Duodenal mucosa (tissue), 2 donors: Measurements from ENCODE around the gene SULT1C2.

ENCODE experiments used
- H3K27ac ChIP-seq: one replicate; pipeline ENCODE4 v1.7.0; 2013; ENCODE audit warnings: low read depth, low read length
- H3K27me3 ChIP-seq, 2 donors: one replicate each; pipeline ENCODE4 v1.7.0; 2013; ENCODE audit warnings: low read length in 2 of 2, control low read depth in 1 of 2; ENCODE audit not compliant: insufficient read depth in 2 of 2, control insufficient read depth in 1 of 2
- H3K36me3 ChIP-seq, 2 donors: one replicate each; pipeline ENCODE4 v1.7.0; 2013; ENCODE audit warnings: low read length in 2 of 2, control low read depth in 1 of 2; ENCODE audit not compliant: insufficient read depth in 2 of 2, control insufficient read depth in 1 of 2
- H3K4me1 ChIP-seq, 2 donors: one replicate each; pipeline ENCODE4 v1.7.0; 2013; ENCODE audit warnings: low read length in 2 of 2, control low read depth in 1 of 2; ENCODE audit not compliant: insufficient read depth in 2 of 2, control insufficient read depth in 1 of 2
- H3K4me3 ChIP-seq, 2 donors: one replicate each; pipeline ENCODE4 v1.7.0; 2013; ENCODE audit warnings: low read length in 2 of 2, low read depth in 1 of 2
- H3K9ac ChIP-seq, 2 donors: one replicate each; pipeline ENCODE4 v1.7.0; 2013; ENCODE audit warnings: low read length in 2 of 2, low read depth in 1 of 2
- H3K9me3 ChIP-seq, 2 donors: one replicate each; pipeline ENCODE4 v1.7.0; 2013; ENCODE audit warnings: low read length in 2 of 2, control low read depth in 1 of 2; ENCODE audit not compliant: control insufficient read depth in 1 of 2

Gene SULT1C2

GRCh38 chr2:108288534-108289106 is at the start of gene SULT1C2:
SULT1C2 (plus strand) TSS chr2:108288895; CDS start chr2:108293668, 4,773 bp downstream.
- H3K4me3 ChIP-seq = peak within 1 kb of the TSS; percentile 40 to 51
- H3K9ac ChIP-seq = peak within 1 kb of the TSS; percentile 15 to 50
- H3K27me3 ChIP-seq = no peaks in the 10 kb centered on the region
- H3K9me3 ChIP-seq = peaks cover 0 to 4% of the 10 kb centered on the region in 2 donors
- H3K4me1 ChIP-seq = peaks cover 0 to 31% of the 10 kb centered on the region in 2 donors
- no peaks in the 10 kb centered on the region for H3K36me3 ChIP-seq
- peak within 1 kb of the TSS; percentile 44 for H3K27ac ChIP-seq

GRCh38 chr2:108239786-108240185 is 48.9 kb upstream of the SULT1C2 start, which contains the start of gene SULT1C3:
SULT1C3 (plus strand) TSS chr2:108239968; CDS start chr2:108247195, 7,227 bp downstream.
- H3K4me3 ChIP-seq = no peak within 1 kb of the TSS
- H3K27ac ChIP-seq = no peak within 1 kb of the TSS
- H3K27me3 ChIP-seq = no peaks in the 10 kb centered on the region
- peaks cover 0 to 5% of the 10 kb centered on the region in 2 donors for H3K4me1 ChIP-seq
- H3K36me3 ChIP-seq = no peaks in the 10 kb centered on the region
- H3K9me3 ChIP-seq = peaks cover 5 to 9% of the 10 kb centered on the region in 2 donors
- H3K9ac ChIP-seq = no peak within 1 kb of the TSS

GRCh38 chr2:108240966-108241365 is 47.7 kb upstream of the SULT1C2 start:
- Histone ChIP-seq H3K4me3 (no peak overlapping the region), H3K36me3 (no peaks in the 10 kb centered on the region), H3K27ac (no peak overlapping the region), H3K9ac (no peak overlapping the region), H3K27me3 (no peaks in the 10 kb centered on the region), H3K4me1 (peaks cover 0 to 5% of the 10 kb centered on the region in 2 donors), H3K9me3 (peaks cover 5 to 9% of the 10 kb centered on the region in 2 donors)

- Histone ChIP-seq H3K36me3 (no peaks in the 10 kb centered on the region), H3K9ac (no peak overlapping the region), H3K27me3 (no peaks in the 10 kb centered on the region), H3K4me1 (peaks cover 0 to 5% of the 10 kb centered on the region in 2 donors), H3K9me3 (no peaks in the 10 kb centered on the region), H3K4me3 (no peak overlapping the region), H3K27ac (no peak overlapping the region)
These were observed 45.1 kb upstream of the SULT1C2 start for GRCh38 chr2:108243566-108243965.

GRCh38 chr2:108244667-108245414 is 43.9 kb upstream of the SULT1C2 start:
- Histone ChIP-seq H3K4me3 (no peak overlapping the region), H3K36me3 (no peaks in the 10 kb centered on the region), H3K9ac (no peak overlapping the region), H3K4me1 (no peaks in the 10 kb centered on the region), H3K27me3 (no peaks in the 10 kb centered on the region), H3K27ac (no peak overlapping the region), H3K9me3 (no peaks in the 10 kb centered on the region)

DNA sequence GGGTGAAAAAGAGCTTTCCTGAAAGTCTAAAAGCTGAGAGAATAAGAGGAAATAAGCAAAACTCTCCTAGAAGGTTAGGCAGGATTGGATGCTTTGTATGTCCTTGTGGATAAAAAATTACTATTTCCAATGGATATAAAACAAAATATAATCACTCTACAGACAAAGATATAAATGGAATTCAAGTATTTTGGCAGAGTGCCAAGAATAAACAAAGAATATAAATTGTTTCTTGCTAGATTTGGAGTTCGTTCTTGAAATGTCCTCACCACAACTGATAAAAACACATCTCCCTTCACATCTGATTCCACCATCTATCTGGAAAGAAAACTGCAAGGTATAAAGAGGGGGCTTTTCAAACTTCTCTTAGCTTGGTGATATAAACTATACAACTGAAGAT is 35.6 kb upstream of the SULT1C2 start:
- no peak overlapping the region for H3K4me3 ChIP-seq
- no peak overlapping the region for H3K9ac ChIP-seq
- no peaks in the 10 kb centered on the region for H3K27me3 ChIP-seq
- H3K27ac ChIP-seq = no peak overlapping the region
- no peaks in the 10 kb centered on the region for H3K9me3 ChIP-seq
- H3K4me1 ChIP-seq = peaks cover 0 to 5% of the 10 kb centered on the region in 2 donors
- no peaks in the 10 kb centered on the region for H3K36me3 ChIP-seq

DNA sequence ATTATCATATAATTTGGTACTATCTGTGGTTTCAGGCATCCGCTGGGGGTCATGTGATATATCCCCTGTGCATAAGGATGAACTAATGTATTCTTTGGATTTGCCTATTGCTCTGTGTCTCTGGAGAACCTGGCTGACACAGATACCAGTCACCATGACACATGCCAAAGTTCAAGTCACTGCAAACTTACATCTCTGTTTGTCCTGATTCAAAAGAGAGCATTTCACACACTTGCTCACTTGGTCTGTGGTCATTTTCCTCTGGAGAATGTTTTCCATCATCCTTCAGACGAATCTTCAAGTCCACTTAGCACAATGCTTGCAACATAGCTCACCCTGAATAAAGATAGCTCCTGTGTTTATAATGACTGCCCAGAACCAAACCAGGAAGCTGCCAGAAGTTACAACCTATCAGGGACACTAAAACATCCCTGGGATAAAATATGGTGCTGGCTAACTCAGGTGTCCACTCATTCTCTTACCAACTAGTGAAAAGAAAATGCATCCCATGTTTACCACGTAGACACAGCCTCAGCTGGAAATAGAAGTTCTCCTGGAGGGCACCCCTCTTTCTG is 30.9 kb upstream of the SULT1C2 start:
- H3K27ac ChIP-seq = no peak overlapping the region
- no peaks in the 10 kb centered on the region for H3K27me3 ChIP-seq
- H3K9ac ChIP-seq = no peak overlapping the region
- H3K9me3 ChIP-seq = no peaks in the 10 kb centered on the region
- H3K4me1 ChIP-seq = peaks cover 0 to 12% of the 10 kb centered on the region in 2 donors
- H3K4me3 ChIP-seq = no peak overlapping the region
- no peaks in the 10 kb centered on the region for H3K36me3 ChIP-seq

GRCh38 chr2:108260773-108261172 is 27.9 kb upstream of the SULT1C2 start:
- H3K27ac ChIP-seq = no peak overlapping the region
- no peaks in the 10 kb centered on the region for H3K9me3 ChIP-seq
- no peak overlapping the region for H3K4me3 ChIP-seq
- H3K36me3 ChIP-seq = no peaks in the 10 kb centered on the region
- H3K27me3 ChIP-seq = no peaks in the 10 kb centered on the region
- H3K9ac ChIP-seq = no peak overlapping the region
- peaks cover 3 to 21% of the 10 kb centered on the region in 2 donors for H3K4me1 ChIP-seq

GRCh38 chr2:108262036-108262435 is 26.7 kb upstream of the SULT1C2 start:
- Histone ChIP-seq H3K27ac (no peak overlapping the region), H3K36me3 (no peaks in the 10 kb centered on the region), H3K27me3 (no peaks in the 10 kb centered on the region), H3K9ac (no peak overlapping the region), H3K9me3 (no peaks in the 10 kb centered on the region), H3K4me1 (peaks cover 15 to 33% of the 10 kb centered on the region in 2 donors), H3K4me3 (no peak overlapping the region)

DNA sequence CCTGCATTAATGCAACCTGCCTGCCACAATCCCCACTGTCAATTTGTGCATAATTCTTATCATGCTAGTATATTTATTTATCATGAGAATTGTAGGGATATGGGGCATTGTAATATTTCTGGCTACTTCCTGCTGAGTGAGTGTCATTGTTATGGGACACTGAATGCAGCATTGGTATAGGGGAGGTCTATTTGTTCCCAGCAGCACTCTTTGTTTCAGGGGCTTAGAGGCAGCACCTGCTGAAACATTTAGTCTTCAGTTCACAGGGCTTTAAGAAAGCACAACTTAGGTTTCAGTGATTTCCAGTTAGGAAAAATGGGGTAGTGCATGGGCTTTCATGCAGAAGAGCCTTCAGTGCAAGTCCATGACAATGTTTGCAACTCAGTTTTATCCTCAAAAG is 25.3 kb upstream of the SULT1C2 start:
- H3K36me3 ChIP-seq = no peaks in the 10 kb centered on the region
- no peaks in the 10 kb centered on the region for H3K9me3 ChIP-seq
- H3K4me3 ChIP-seq = no peak overlapping the region
- H3K27ac ChIP-seq = no peak overlapping the region
- H3K9ac ChIP-seq = no peak overlapping the region
- H3K27me3 ChIP-seq = no peaks in the 10 kb centered on the region
- H3K4me1 ChIP-seq = peaks cover 27 to 41% of the 10 kb centered on the region in 2 donors
